ENCODE data around the gene WDR1.

GRCh38 chr4:10031668-10032590 lies 84.7 kb downstream of the WDR1 start:
- TF ChIP-seq EP300 (IDR thresholded peaks at IDR 0.05) (no peak), POLR2AphosphoS5 (IDR thresholded peaks at IDR 0.05) (no peak)
